Epithelial cell of esophagus (primary cell): ENCODE measurements around the gene TALDO1.

Source experiments
- DNase-seq: peaks from one replicate; pipeline ENCODE4 v3.0.0; 2010; ENCODE audit warnings: low read depth
- H3K4me3 ChIP-seq: 2 replicates; pipeline ENCODE4 v1.5.1; 2011; ENCODE audit warnings: mild to moderate bottlenecking, low read length, control low read depth
- CTCF ChIP-seq: IDR thresholded peaks from 2 replicates; pipeline ENCODE4 v1.5.1; 2011; ENCODE audit warnings: low read depth, mild to moderate bottlenecking, low read length, control low read depth, inconsistent platforms; ENCODE audit not compliant: insufficient read depth; ENCODE audit errors: missing control alignments

The TALDO1 gene

GRCh38 chr11:772429-773390 is 25.4 kb downstream of the TALDO1 start:
- DNase-seq, result no peak
- TF ChIP-seq CTCF, result no peak
- H3K4me3 ChIP-seq, result no peak overlapping the region

- H3K4me3 ChIP-seq, result no peak overlapping the region
- no peak for TF ChIP-seq CTCF
- DNase-seq, result no peak
Observed at GRCh38 chr11:773425-773824, 26.2 kb downstream of the TALDO1 start.

GRCh38 chr11:773830-774229 is 26.6 kb downstream of the TALDO1 start:
- TF ChIP-seq CTCF, result no peak
- no peak for DNase-seq
- no peak overlapping the region for H3K4me3 ChIP-seq

GRCh38 chr11:774873-775592 is 27.8 kb downstream of the TALDO1 start:
- TF ChIP-seq CTCF, result no peak
- DNase-seq, result peak; percentile 76
- H3K4me3 ChIP-seq, result peak overlapping the region; percentile 82

GRCh38 chr11:776263-776560 is 28.9 kb downstream of the TALDO1 start:
- DNase-seq, result no peak
- no peak for TF ChIP-seq CTCF
- H3K4me3 ChIP-seq, result peak overlapping the region; percentile 82

- H3K4me3 ChIP-seq, result peak overlapping the region; percentile 82
- DNase-seq, result no peak
- TF ChIP-seq CTCF, result no peak
Observed at GRCh38 chr11:776561-777287, 29.5 kb downstream of the TALDO1 start.
